GM23338 (cell line): Measurements from ENCODE around the gene ERN1.

ENCODE experiments used
- TF ChIP-seq, protein P1 (sequence below), 2 experiments: fragments of 200-600 bp in 1 of 2; sonication (generic) in 1 of 2; conservative IDR thresholded peaks; 2 replicates each; pipeline versions ENCODE4 v1.5.1 to v1.6.1; 2016 to 2017; ENCODE audit warnings: antibody characterized with exemption in 2 of 2, low read depth in 2 of 2, mild to moderate bottlenecking in 2 of 2, moderate library complexity in 1 of 2
- TF ChIP-seq, protein P2 (sequence below): IDR thresholded peaks from one replicate; pipeline ENCODE4 v1.6.1; 2018; ENCODE audit warnings: antibody characterized with exemption; ENCODE audit not compliant: unreplicated experiment

DNA sequence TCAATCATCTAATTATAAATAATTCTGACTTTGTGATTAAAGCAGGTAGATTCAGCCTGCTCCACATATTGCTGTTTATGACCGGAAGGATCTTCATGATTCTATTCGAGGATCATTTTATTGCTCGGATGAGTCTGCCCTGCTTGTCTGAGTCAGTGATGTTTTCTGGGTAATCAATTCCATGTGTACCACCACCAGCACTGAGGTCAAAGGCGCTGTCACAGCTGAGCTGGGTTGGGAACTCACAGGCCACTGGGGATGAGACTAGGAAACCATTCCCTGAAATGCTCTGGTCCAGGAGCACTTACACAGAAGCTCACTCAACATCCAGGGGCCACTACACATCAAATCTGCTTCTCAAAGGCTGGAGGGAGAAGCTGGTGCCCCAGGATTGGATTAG, 30.4 kb upstream of the ERN1 start:
- TF ChIP-seq, protein P1, sequence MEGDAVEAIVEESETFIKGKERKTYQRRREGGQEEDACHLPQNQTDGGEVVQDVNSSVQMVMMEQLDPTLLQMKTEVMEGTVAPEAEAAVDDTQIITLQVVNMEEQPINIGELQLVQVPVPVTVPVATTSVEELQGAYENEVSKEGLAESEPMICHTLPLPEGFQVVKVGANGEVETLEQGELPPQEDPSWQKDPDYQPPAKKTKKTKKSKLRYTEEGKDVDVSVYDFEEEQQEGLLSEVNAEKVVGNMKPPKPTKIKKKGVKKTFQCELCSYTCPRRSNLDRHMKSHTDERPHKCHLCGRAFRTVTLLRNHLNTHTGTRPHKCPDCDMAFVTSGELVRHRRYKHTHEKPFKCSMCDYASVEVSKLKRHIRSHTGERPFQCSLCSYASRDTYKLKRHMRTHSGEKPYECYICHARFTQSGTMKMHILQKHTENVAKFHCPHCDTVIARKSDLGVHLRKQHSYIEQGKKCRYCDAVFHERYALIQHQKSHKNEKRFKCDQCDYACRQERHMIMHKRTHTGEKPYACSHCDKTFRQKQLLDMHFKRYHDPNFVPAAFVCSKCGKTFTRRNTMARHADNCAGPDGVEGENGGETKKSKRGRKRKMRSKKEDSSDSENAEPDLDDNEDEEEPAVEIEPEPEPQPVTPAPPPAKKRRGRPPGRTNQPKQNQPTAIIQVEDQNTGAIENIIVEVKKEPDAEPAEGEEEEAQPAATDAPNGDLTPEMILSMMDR (conservative IDR thresholded peaks at IDR 0.05; ENCODE audit: low read depth in 2 of 2): no peak
- TF ChIP-seq, protein P2, sequence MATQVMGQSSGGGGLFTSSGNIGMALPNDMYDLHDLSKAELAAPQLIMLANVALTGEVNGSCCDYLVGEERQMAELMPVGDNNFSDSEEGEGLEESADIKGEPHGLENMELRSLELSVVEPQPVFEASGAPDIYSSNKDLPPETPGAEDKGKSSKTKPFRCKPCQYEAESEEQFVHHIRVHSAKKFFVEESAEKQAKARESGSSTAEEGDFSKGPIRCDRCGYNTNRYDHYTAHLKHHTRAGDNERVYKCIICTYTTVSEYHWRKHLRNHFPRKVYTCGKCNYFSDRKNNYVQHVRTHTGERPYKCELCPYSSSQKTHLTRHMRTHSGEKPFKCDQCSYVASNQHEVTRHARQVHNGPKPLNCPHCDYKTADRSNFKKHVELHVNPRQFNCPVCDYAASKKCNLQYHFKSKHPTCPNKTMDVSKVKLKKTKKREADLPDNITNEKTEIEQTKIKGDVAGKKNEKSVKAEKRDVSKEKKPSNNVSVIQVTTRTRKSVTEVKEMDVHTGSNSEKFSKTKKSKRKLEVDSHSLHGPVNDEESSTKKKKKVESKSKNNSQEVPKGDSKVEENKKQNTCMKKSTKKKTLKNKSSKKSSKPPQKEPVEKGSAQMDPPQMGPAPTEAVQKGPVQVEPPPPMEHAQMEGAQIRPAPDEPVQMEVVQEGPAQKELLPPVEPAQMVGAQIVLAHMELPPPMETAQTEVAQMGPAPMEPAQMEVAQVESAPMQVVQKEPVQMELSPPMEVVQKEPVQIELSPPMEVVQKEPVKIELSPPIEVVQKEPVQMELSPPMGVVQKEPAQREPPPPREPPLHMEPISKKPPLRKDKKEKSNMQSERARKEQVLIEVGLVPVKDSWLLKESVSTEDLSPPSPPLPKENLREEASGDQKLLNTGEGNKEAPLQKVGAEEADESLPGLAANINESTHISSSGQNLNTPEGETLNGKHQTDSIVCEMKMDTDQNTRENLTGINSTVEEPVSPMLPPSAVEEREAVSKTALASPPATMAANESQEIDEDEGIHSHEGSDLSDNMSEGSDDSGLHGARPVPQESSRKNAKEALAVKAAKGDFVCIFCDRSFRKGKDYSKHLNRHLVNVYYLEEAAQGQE: no peak
